HG03354 (cell line): ENCODE data around the gene GNAQ.
"Not testable (repeated sequence)": the region's sequence is repeated elsewhere in the genome, so short reads cannot be mapped to it uniquely, and the experiment has no call there.

Experiments
- ATAC-seq: cut with Tn5 transposase; IDR thresholded peaks from one replicate; pipeline ENCODE4 v1.9.1; 2021; ENCODE audit warnings: mild to moderate bottlenecking; ENCODE audit not compliant: unreplicated experiment, poor library complexity, severe bottlenecking

Gene GNAQ

DNA sequence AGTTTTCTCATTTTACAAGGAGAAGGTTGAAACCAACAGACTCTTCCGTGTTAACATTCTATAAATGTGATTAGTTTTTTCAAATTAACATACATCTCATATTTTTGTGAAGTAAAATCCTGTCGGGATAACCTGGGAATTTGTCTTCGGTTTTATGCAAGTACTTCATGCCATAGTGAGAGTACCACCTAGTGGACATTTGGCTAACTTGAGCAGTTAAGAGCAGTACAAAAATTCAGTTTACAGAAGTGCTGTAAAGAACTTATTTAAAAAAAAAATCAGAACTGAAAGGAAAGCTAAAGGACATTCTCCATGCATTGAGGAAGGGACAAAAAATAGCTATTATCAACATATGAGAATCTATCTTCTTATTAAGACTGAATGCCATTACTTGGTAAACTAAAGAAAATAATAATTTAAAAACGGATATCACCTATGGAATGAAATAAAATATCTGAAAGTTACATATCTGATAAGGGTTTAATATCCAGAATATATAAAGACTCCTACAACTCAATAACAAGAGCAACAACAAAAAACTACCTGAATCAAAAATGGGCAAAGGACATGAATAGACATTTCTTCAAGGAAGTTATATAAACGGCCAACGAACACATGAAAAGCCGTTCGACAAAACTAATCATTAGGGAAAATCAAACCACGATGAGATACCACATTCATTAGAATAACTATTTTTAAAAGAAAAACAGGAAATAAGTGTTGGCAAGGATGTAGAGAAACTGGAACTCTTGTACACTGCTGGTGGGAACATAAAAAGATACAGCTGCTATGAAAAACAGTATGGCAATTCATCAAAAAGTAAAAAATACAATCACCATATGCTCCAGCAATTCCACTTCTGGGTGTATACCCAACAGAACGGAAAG lies 266.5 kb downstream of the GNAQ start:
- ATAC-seq = no peak

DNA sequence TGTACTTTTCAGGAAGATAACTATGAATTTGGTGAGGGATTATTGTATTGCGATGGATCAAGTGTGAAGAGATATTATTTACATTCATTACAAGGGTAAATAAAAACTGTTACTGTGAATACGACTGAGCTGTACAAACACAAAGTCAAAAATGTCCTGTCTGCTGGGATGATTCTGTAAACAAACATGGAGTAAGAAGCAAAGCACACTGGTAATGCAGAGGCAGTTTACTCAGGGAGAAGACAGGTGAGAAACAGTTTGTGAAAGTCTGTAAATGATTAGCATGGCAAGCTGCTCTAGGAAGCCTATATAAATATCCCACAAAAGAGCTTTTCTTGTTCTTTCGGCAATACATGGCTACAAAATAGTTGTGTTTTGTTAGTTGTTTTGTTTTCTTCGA lies 268.0 kb downstream of the GNAQ start:
- no peak for ATAC-seq

DNA sequence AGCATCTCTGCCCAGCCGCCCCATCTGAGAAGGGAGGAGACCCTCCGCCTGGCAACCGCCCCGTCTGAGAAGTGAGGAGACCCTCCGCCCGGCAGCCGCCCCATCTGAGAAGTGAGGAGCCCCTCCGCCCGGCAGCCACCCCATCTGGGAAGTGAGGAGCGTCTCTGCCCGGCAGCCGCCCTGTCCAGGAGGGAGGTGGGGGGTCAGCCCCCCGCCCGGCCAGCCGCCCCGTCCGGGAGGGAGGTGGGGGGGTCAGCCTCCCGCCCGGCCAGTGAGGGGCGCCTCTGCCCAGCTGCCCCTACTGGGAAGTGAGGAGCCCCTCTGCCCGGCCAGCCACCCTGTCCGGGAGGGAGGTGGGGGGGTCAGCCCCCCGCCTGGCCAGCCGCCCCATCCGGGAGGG lies 270.7 kb downstream of the GNAQ start:
- not testable (repeated sequence) for ATAC-seq

DNA sequence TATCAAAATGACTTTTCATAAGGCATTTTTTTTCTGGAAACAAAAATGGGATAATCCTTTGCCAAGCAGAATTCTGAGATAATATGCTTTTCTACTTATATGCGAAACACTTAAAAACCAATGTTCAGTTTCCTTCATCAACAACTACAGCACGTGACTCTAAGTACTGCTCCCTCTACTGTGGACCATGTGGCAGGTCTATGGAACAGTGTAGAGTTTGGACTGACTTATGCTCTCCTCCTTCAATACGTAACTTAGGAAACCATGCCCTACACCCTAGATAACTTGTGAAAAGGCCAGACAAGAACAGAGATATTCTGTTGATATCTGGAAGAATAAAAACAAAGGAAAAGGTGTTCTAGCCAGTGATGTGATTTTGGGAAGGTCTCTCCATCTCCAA lies 272.2 kb downstream of the GNAQ start:
- ATAC-seq = no peak

DNA sequence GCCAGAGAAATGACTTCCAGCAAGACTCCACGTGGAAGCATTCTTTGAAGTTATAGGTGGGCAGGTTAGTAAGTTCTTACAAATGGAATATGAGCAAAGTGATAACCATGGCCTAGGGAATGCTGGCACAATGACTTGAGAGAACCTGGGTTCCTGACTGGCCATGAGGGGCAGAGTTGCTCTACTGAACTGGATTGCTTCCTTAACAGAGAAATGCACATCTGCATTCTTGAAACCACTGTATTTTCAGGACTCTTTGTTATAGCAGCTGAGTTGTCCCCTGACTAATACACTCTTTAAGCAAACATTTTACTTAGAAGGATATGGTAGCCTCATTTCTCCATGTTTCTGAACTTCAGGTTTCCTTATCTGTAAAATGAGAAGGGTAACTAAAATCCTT lies 275.2 kb downstream of the GNAQ start:
- ATAC-seq = no peak

DNA sequence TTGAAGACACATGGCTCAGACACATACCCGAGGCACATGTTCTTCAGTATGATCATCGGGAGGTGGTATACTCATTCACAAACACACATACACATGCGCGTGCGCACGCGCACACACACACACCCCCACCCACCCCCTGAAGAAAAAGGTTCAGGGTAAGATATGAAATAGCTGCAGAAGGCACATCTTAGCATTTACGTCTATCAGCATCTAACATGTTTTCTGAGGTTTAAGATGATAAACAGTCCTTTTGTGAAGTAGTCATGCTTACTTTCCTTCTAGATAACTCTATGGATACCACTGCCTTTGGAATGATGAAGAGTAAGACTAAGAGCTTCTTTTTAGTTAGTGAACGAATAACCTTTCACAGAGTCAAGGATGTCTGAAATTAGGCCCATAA lies 278.4 kb downstream of the GNAQ start:
- ATAC-seq = no peak

DNA sequence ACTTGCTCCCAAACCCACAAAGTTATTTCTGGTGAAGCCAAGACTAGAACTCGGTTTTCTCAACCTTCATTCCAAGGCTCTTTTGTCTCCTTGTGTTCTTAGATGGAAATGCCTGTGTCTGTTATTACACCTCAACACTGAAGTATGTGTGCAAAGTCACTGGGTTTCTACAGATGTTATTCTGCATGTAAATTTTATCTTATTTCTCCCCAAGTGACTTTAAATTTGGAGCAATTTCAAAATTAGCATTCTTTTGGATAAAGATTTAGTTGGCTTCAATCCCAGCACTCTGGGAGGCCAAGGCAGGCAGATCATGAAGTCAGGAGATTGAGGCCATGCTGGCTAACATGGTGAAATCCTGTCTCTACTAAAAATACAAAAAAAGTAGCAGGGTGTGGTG lies 279.1 kb downstream of the GNAQ start:
- no peak for ATAC-seq

DNA sequence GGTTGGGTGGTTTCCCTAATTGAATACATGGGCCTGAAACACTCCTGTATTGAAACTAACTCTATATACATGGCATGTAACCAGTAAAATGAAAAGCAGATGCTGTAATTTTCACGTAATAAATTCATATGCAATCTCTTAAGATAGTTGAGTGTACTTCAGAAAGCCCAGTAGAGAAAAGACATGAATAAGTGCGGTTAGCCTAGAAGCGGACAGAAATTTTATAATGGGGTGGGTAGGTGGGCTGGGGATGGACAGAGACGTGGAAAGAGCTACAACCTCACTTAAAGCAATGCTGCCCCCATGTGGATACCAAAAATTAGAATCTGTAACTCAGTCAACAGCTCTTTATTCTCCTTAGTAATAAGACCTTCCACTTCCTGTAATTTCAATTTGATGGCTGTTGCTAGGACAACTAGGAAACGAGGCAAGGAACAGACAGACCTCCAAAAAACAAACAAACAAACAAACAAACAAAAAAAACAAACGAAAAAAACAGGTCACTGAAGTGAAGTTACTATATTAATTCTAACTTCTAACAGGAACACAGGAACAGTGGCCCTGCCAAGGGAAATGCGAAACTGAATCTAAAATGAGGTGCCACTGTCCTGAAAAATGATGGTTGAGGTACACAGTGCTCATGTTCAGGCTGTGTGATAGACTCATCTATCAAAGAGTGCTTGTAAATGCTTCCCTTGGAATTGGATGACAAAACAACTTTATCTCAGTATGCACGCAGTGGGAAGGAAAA lies 280.1 kb downstream of the GNAQ start:
- no peak for ATAC-seq

DNA sequence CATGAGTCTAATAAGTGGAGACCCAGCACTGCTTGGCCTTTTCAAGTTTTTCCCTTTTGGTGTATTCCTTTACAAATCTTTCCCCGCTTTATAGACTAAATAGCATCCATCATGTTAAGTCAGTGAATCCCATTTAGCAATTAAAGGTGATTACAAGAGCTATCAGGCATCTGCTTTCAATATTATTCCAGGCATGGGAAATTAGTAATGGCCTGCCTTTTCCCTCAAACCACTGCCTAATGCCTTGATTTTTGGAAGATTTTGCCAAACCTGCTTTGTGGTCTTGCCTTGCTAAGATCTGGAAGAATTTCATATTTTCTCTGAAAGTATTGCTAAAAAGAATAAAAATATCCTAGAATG lies 280.6 kb downstream of the GNAQ start:
- ATAC-seq = no peak

DNA sequence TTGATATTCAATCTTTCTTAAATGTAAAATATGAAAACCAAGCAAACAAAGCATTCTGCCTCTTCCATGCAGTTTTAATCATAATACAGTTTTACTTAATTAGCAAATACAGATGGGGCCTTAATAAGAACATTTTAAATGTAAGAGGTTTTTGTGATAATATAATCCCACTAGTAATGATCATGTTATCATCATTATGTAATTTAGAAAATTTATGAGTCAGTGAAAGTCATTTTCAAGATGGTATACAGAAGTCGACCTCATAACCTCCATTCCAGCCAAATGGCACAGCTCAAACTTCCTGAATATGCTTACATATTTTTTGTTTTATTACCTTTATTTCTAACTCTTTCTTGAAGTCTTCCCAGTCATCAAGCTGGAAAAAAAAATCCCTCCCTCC lies 281.3 kb downstream of the GNAQ start:
- ATAC-seq = no peak

DNA sequence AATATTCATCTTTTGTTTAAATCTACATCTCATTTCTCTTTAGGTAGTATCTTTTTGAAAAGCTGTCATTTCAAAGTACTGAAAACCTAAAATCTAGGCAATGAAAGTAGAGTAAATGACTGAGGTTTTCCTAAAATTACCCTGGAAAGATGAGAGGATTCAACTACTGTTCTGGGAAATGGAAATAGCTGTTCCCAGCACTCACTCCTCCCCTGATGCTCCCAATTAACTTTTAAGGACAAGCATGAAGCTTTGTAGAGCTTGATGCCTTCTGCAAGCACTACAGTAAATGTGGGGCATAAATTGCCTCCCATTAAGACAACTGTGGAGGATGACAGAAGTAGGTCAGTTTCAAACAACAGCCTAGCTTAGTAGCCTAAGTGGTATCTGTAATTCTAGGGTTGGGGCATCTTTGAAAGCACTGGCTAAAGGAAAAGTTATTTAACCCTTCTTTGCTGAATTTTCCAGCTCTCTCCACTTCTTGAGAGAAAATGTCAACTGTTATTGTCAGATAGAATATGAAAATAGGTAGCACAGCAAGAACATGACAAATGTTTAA lies 283.3 kb downstream of the GNAQ start:
- ATAC-seq = no peak

DNA sequence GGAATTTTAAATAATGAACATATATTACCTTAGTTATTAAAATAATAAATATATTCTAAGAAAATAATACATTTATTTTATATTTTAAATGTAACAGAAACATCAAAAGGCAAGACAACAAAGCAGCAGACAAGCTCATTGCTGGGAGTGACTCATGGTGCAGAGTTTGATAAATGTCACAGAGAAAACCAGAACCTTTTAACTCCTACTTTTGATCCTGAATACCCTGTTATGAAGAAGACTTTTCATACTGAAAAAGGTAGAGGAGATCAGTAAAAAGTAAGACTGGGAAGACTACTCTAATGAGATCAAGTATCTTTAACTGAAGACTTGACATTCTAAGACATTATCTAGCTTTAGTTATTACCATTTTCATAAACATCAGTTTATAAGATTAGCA lies 284.4 kb downstream of the GNAQ start:
- no peak for ATAC-seq

DNA sequence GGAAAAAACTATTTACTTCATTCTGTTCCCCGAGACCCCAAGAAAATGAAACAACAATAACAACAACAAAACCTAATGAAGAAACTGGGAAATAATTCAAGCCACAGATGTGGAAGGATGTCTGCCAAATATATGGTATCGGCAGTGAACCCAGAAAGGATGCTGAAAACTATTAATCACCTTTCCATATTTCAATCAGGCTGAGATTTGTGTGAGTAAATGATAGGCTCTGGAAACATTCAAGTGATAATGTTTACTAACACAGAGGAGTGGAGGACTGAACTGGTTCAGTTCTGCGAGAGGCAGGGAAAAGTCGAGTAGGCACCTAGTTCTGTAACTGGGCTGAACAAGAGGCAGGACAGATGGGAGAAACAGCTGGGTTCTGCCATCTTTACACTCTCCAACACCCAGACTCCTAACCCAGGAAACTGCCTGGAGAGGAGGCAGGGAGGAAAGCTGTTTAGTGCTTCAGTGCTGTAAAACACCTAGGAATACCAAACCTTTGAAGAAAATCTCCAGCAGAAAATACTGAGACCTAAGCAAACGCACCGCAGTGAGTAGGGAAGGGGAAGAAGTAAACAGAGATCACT lies 286.7 kb downstream of the GNAQ start:
- ATAC-seq = no peak

DNA sequence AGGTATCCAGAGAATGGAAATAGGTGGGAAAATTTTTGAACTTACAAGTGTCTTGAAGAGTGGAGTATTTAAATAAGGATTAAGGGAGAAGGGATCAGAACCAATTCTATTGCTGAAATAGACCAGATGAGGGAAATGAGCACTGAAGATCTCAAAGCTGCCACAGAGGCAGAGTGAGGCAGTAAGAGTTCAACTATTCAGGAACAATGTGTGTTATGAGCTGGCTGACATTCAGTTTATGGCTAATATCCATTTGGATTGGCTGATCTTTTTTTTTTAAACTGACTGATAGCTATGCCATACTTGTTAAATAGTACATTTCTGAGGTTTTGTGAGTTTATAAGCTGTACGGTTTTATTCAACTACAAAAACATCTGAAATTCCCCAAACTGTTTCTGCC lies 288.2 kb downstream of the GNAQ start:
- ATAC-seq = no peak

DNA sequence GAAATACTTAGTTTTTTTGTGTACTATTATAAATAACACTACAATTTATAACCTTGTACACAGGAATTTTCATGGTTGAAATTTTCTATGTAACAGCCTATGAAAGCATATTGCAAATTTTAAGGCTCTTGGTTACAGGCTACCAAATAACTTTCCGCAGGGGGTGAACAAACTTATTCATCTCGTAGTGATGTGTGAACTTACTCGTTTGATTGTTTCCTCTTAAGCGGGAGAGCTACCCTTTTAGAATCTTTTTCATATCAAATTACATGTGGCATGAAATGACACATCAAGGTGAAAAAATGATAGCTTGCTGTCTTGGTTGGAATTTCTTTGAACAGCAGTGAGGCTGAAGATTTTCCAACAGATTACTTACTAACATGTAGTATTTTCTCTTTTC lies 292.7 kb downstream of the GNAQ start:
- ATAC-seq = no peak

DNA sequence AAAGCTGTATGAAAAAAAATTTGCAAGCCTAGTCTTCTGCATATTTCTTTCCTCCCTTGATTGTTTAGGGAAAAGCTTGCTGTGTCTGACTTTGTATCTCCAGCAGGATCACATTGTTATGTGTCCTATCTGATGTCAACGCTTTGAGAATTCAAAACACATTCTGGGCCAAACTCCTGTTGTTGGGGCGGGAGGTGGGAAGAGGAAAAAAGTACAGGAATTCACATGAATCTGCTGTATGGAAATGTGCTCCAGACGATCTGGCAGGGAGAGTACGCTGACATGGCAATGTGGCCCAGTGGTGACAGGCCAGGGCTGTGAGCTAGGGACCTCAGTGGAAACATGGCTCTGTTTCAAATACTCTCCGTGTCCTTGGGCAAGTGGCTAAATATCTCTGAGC lies 296.1 kb downstream of the GNAQ start:
- ATAC-seq = no peak

DNA sequence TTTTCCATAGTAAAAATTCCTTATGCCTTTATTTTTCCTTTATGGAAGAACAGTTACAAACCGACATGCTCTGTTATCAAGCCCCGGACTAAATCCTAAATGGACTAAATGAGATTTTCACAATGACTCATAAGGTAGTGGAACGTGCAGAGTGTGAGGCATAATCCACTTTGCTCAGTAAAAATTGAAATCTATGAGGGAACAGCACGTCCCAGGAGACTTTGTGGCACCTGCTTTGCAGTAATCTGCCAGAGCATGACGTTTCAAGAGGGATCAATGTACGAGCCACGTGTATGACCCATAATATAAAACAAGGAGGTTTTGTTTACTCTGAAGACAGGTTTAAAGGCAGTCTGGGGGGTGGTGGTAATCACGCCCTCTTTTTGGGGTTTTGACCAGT lies 299.7 kb downstream of the GNAQ start:
- ATAC-seq = peak; percentile 47

DNA sequence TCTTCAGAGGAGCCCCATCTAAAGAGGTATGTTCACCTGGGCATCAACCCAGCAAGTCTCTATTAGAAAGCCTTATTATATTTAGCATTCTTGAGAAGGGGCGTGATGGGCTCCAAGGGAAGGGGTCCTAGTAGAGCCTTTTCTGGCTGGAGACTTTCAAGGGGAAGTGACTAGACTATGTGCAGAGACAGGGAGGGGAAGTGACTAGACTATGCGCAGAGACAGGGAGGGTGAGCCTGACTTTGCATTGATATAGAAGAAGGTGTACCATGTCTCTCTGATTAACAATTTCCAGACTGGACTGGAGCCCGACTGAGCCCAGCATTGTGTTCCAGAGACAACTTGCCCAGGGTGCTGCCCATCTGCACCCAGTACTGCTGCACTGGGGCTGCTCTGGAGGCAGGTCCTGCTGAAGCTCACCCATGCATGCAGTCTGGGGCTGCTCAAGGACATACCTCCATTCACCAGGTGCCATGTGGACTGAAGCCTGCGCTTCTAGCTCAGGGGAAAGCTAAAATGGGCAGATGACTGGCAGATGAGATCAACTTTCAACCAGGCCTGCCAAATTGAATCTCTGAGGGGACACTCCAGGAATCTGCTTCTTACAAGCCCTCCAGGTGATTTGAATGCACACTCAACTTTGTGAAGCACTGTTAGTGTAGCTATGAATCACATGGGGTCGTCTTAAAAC lies 300.5 kb downstream of the GNAQ start:
- ATAC-seq = no peak

DNA sequence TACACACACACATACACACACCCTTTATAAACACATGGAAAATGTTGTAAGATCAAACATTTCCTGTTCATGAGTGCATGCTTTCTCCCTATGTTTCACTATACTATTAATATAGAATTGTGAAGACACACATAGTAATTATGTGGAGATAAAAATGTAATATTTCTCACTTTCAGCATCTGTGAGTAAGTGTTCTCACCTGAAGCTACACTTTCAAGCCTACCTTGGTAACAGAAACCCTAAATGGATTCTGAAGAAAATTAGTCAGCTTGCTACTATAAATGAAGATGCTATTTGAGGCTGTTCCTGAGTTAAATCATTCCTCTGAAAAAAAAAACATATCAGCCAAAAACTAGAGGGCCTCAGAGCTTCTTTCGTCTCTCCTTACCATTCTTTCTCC lies 302.4 kb downstream of the GNAQ start:
- ATAC-seq = no peak

DNA sequence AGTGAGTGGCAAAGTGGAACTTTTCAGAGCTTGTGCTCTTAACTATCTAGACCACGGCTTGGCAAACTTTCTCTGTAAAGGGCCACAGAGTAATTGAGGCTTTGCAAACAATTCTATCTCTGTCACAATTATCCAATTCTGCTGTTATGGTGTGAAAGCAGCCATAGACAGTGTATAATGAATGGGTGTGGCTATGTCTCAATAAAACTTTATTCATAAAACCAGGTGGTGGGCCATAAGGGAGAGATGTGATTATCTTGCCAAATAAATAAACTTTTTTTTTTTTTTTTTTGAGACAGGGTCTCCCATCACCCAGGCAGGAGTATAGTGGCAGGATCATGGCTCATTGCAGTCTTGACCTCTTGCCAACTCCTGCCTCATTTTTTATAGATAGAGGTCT lies 304.8 kb downstream of the GNAQ start:
- ATAC-seq = no peak
